GM04504 (cell line): Measurements from ENCODE around the gene DISP2.

Experiments
- DNase-seq: peaks from one replicate; pipeline ENCODE4 v3.0.0-alpha.2; 2012; ENCODE audit warnings: low read depth

The DISP2 gene

DNA sequence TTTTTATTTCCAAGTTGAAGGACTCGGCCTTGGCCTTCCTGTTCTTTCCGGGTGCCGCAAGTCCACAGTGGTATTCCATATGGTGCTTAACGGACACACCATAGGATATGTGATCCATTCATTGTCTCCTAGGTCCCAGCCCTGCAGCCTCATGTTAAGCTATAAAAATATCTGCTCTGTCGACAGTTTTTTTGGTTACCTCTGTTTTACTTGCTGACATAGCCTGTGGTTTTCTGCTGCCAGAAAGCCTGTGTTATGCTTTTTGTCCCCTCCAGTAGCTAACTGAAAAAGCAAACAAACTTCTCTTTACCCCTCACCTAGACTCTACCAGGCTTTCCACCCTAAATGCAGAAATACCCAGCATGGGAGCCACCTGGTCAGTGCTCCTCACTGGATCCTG, 29.3 kb upstream of the DISP2 start:
- DNase-seq = no peak

DNA sequence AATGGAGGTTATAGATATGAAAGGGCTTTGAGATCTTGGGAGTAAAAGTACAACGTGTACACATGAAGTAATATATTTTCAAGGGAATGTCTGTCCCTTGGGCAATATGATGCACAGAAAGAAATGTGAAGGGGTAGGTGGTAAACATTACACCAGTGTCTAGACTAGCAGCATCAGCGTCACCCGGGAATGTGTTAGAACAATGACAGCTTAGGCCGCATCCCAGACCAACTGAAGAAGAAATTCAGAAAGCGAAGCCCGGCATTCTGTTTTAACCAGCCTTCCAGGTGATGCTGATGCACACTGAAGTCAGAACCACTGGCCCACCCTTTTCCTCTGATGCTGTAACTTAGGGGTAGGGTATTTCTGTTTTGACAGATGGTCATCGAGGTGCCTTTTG, 28.2 kb upstream of the DISP2 start:
- no peak for DNase-seq

DNA sequence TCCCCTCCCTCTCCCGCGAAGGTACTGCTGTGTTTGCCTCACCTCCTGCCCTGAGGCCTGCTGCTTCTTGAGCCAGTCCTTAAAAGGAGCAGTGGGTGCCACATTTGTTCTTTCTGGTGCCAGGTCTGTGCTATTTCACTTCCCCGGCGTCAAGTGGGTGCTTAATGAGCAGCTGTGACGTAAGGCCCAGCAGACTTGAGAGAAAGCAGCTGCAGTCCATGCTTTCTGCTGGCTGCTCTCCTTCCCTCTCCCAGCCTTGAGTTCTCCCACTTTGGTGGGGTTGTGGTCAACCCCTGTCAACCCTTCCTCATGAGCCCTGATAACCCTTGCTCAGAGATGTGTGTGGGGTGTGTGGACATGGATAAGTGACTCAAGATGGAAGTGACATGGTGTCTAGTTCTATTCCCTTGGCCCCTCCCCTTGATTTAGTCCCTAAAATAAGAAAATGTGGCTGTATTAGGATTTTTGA, 27.6 kb upstream of the DISP2 start:
- DNase-seq = peak; percentile 48

DNA sequence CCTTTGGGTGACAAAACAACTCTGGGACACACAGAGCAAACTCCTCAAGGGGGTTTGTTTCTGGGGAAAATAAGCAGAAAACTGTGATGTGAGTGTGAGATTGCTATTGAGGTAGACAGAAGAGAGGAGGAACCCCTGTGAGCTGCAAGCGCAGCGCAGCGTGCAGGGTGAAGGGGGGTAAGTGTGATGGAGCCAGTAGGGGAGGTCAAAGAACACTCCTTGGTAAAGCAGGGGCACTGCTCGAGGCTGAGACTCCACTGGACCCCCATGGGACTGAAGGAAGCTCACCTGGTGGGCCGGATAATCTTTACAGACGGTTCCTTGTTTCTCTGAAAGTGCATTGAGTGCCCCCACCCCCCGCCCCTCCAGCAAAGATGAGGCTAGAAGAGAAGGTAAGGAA, 27.0 kb upstream of the DISP2 start:
- DNase-seq = no peak

DNA sequence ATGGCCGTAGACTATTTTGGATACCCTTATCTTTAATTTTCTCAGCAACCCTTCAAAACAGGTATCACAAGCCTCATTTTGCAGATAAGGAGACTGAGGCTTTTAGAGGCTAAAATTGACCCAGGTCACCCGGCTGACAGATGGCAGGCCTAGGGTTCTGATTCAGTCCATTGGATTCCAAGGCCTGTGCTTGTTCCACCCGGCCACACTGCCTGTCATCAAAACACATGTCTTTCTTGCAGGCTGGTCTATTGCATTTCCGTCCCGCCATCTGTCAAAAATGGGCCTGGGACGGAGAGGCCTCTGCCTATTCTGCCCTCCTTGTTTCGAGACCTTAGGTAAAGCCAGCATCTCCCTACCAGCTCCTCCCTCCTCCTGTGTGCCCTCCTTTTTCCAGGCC, 26.4 kb upstream of the DISP2 start:
- DNase-seq = no peak

DNA sequence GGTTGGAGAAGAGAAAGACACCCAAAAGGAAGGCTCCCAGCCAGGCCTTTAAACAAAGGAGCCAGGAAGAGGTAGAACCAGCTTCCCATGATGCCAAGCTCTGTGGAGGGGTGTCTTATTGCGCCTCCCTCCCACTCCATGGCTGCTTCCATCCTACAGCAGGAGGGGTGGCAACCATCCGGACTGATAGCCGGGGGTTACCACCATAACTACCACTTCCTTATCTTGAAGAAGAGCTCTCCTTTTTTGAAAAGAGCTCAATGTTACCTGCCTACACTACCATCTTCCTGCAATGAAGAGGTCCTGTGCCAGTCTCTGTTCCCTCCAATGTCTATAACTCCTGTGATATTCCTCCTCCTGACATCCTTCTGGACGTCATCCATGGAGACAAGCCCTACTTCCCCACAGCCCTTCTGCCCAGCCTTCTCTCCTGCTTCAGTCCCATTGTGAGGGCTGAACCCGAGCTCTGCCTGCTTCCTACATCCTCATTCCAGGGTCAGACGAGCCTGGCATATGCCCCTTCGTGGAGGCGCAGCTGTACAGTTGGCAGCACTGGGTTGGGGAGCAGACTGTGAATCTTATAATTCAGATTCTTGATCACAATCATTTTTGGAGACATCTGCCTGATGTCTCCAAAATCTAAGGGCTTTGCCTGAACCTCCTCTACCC, 25.8 kb upstream of the DISP2 start:
- no peak for DNase-seq

DNA sequence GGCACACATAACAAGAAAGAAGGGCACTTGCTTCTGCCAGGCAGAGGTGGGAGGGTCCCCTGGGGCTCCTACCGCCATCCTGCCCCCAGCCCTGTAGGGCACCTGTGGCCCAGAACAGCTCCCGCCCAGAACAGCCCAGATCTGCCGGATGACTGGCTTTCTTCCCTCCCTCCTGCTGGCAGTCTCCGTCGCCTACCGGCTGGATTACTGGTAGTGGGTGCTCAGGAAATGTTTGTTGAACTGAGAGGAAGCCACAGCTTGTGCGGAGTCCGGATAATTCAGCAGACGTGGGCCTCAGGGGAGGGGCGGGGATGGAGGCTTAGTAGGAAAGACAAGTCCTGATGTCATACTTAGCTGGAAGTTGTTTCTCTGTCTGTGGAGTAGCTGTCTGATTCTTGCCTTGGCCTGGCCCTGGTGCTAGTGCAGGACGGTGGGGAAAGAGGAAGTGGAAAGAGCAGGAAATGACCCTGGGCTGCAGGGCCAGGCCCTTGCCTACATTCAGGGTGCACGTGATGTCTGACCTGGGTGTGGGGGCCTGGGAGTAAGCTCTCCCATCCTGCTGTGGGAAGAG, 24.0 kb upstream of the DISP2 start:
- DNase-seq = no peak

DNA sequence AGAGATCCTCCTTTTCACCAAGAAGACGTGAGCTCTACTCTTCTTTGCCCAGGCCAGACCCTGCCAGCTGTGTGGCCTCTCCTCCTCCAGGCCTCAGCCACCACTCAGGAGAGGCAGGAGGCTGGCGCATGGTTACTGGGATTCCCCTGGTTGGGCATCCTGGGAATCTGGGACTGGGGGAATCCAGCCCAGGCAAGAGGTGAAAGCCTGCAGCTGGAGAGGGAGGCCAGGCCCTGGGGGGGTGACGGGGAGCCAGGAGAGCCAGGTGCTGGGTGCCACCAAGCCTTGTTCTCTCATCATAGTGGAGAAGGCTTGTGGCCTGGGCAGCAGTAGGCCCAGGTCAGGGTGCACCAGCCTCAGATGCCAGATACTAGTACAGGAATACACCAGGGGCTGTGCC, 23.5 kb upstream of the DISP2 start:
- no peak for DNase-seq

DNA sequence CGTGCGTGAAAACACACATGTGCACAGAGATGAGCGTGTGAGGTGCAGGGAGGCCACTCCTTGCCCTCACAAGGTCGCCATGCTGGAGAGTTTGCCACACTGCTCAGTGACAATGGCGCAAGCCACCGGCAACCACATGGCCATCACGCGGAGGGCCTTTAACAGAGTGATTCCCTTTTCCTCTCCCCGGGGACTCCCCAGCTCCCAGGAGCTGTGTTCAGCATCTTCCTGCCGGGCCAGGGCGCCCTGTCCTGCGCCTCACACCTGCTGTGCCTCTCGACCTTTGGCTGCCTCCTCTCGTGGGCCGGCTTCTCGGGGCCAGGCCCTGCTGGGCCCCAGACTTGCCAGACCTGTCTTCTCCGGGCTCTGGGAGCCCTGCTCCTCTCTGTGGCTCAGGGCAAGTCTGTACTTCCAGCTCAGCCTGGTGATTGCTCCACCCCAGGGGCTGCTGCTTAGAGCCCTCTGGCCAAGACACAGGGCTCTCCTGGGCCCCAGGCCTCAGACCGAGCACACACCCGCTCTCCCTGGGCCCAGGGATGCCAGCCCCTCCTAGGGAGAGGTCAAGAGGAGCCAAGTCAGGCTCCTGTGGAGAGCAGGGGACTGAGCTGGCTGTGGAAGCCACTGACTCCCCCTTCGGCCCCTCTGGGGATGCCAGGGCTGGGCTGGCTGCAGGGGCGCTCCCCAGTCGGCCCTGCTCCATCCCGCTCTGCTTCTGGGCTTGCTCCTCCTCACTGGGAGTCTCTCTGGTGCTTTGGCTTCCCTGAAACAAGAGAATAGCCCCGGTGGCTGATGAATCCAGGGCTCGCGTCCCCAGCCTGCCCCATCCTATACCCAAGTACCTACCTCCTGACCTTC, 22.9 kb upstream of the DISP2 start:
- no peak for DNase-seq

DNA sequence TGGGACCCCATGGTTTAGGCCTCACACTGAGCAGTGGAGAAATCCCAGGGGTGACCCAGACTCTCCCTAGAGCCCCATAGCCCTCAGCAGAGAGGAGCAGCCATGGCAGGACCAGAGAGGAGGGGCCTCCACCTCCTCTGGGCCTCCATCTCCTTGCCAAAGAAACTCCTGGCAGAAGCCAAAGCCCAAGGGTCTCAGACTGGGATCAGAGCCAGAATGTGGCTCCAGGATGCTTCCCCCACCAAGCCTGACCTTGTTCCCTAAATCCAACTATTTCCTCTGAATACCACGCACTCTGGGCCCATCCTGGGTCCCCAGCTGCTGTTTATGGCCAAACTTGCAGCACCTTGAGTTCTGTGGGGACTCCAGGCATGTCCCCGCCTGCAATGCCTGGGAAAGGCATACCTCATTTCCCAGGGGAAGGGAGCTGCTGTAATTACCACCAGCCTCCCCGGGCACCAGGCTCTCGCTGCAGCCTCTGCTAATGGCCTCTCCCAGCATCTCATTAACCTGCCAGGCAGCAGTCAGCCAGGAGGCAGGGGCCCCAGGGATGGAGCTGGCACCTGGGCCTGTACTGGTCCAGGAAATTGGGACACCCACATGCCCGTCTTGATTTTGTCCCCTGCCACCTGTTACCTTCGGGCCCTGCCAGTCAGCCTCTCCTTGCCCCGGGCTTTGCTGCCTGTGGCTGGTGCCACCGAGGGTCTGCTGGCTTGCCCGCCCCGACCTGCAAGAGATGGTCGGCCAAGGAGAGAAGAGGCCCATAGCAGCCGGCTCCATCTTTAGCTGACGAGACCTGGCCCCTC, 21.9 kb upstream of the DISP2 start:
- DNase-seq = no peak

DNA sequence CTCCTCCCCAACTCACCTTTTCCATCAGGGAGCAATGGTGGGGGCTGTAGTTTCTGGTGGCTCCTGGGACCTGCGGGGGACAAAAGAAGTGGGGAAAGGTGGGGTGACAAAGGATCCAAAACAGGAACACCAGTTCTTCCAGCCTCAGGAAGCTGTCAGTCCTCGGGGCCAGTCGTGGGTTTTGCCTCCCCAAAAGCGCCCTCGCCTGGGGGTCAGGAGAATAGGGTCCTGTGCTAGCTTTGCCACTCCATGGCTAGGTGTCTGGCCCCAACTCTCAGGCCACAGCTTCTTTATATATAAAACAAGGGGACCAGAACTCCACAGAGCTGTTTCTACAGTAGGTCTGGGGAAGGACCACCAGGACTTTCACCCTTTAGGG, 21.3 kb upstream of the DISP2 start:
- DNase-seq = no peak

DNA sequence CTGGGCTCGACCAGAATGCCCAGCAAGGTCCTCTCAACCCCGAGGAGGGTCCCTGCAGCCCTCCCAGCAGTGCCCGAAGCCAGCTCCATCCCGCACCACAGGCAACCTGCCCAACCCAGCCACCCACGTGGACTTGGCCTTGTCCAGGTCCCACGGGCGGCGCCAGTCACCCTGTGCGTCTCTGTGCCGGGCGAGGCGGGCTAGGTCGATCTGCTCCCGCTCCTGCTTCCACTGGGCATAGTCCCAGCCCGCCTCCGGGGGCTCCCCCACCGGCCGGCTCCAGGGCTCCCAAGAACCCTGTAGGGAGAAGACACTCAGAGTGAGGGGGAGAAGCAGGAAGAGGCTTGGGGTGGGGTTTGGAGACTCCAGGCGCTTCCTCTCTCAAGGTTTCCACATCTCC, 20.4 kb upstream of the DISP2 start:
- DNase-seq = no peak

DNA sequence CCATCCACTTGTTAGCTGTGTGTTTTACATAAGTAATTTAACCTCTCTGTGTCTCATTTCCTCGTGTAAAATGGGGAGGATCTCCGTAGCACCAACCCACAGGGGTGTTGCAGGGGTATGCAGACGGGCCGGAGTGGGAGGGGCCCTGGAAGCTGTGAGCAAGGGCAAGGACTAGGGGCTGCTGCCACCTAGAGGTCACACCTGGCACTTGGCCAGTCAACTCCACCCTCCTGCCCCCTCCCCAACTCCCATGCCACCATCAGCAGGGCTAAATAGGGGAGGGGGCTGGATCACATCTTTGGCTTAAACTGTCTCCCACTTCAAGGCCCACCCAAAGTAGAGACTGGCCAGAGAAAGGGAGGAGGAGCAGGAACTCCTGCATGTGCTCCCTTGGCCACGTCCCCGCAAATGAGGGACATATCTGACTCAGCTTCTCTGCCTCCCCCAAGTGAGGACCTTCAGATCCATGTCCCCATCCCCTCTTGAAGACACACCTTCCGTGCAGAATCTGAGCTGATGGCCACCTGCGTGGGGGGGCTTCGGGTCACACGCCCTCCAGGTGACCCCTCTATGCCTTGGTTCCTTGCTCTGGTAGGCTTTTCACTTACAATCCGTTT, 19.9 kb upstream of the DISP2 start:
- no peak for DNase-seq

DNA sequence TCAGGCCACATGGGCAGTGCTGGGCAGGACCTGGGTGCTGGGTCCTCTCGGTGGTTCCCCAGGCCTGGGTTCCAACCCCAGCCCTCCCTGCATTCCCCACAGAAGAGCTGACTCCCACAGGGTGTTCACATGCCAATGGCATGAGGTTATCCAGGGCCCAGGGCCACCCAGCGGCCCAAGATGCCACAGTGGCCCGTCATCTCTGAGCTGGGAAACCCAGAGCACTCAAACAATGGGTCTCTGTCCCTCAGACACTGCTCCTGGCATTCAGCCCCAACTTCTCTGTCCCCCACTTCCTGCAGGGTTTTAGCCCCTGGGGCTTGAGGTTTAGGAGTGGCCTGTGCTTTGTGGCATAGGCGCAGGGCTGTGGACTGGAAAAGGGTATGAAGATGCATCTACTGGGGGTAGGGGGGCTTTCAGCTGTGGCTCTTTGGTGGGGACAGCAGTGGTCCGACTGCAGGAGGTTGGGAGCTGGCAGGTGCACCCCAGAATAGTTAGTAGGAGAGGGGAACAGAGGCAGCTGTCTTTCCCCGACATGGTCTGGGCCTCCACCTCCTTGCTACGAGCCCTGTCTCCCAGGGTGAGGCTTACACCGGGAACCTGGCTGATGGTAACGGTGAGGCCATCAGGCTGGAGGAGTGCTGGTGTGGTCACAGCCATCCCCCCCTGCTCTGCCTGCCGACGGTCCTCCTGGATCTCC, 18.9 kb upstream of the DISP2 start:
- peak; percentile 84 for DNase-seq

DNA sequence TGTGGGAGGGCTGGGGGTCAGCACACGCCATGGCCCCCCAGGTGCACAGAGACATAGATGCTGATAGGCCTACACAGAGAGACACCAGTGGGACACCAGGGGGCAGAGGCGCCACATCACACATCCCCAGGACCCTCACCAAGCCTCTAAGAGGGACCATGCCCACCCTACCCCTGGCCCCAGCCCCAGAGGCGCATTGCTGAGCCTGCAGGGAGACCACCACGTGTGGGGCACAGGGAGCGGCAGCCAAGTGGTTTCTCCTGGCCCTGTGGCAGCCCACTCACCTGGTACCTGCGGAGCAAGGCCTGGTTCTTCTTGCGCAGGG, 18.4 kb upstream of the DISP2 start:
- no peak for DNase-seq

DNA sequence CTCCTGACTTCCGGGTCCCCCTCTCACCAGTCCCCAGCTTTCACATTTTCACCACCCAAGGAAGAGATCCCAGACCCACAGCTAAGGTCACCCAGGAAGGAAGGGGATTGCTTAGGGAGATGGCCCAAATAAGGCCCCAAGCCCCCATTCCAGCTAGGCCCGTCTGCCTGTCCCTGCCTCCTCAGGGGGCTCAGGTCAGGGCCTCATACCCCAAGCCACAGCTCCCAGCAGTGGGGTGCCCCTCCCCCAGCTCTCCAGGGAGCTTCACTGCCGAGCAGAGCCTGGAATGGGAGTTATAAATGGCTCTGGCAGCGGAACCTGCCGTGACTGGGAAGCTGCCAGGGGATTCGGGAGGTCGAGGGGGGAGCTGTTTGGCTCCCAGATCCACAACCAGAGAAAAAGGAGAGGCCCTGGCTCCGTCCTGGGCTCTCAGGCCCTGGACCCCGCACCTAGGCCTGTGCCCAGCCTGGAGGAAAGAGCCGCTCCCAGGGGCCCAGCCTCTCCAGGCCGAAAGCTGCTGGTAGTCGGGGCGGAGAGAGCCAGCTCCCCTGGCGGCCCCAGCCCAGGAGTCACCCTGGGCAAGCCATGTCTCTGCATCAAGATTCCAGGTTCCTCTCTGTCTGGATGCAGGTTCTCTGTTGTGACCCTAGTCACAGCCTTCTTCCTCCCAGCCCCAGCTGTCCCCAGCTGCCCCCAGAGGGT, 17.8 kb upstream of the DISP2 start:
- peak; percentile 82 for DNase-seq

DNA sequence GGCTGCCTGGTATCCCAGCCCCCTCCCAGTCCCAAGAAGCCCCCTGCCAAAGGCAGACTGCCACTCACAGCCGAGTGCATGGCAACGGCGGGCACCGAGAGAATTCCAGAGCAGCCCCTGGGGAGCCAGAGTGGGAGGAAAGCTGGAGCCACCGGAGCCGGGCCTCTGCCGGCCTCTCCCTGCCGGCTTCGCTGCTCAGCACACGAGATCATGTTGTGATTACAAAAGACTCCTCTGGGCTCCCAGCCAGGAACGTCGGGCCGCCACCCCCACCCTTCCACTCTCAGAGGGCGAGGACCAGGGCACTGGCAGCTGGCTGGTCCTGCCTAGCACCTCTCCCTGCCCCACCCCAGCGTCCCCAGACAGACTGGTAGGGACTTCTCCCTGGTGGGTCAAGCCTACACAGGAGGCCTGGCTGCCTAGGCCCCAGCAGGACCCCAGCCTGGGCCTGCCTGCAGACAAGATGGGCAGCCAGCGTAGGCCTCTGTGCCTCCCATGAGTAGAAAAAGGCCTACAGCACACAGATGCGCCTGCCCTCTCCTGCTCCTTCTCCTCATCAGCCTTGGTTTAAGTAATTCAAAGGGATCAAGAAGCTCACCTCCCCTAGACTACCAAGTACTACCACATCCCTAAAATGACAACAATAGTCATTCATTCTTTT, 17.1 kb upstream of the DISP2 start, which contains the start of gene CCDC9B:
Gene CCDC9B (minus strand): TSS at position 200 of the 661 bp plus-strand sequence. CDS start 120 bp downstream, at position 80.
- peak; percentile 83 for DNase-seq

DNA sequence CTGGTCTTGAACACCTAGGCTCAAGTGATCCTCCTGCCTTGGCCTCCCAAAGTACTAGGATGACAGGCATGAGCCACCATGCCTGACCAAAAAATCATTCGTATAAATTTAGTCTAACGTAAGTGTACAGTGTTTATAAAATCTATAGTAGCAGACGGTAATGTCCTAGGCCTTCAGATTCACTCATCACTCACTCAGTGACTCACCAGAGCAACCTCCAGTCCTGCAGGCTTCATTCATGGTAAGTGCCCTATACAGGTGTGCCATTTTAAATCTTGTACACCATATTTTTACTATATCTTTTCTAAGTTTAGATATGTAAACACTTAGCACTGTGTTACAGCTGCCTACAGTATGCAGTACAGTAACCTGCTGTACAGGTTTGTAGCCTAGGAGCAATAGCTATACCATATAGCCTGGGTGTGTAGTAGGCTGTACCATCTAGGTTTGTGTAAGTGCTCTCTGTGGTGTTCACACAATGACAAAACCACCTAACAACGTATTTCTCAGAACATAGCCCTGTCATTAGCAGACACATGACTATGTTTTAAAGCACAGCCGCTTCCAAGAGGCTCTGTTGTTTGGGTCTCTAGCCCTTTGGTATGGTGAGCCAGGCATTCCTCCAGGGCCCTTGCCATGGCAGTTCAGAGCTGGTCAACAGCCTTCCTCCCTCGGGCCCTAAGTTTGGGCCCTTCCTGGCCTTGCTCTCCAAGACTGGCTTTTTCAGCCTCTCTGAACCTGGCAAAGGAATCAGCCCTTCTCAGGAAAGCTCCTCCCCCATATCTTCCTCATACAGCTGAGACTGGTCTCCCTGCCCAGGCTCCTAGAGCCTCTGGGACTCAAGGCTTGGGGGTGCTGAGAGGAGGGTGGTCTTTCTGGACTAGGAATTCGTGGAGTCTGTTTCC, 15.4 kb upstream of the DISP2 start:
- DNase-seq = no peak

DNA sequence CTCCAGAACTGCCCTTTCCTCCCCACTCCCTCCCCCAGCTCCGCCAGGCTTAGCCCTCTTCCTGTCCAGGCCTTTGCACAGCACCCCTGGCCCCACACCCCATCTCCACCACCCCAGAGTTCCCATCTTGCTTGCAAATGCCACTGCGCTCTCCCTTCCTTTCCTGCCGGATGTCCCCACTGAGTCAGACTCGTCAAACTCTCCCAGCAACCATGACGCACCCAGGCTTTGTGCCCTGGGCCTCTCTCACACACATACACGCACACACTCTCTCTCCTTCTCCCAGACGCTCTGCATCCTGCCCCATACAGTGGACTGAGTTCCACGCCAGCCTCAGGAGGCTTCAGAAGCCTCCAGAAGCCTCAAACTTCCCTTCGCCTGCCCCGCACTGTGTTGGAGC, 14.5 kb upstream of the DISP2 start:
- peak; percentile 86 for DNase-seq
